Astrocyte (in vitro differentiated cells and primary cell): ENCODE data around the gene SUN1.
A peak's percentile ranks its signal among the peaks of the same experiment; 100 is the strongest.

Experiments used
- CTCF ChIP-seq: IDR thresholded peaks from 2 replicates; pipeline ENCODE4 v1.5.1; 2011; ENCODE audit warnings: low read depth, mild to moderate bottlenecking, inconsistent platforms, low read length, moderate library complexity; ENCODE audit not compliant: insufficient read depth
- EZH2 ChIP-seq: IDR thresholded peaks from 2 replicates; pipeline ENCODE4 v1.6.1; 2012; ENCODE audit warnings: mild to moderate bottlenecking, low read length, inconsistent platforms; ENCODE audit not compliant: insufficient read depth

- TF ChIP-seq CTCF, result peak; percentile 25
- TF ChIP-seq EZH2, result peak; percentile 17
Measured at GRCh38 chr7:908591-909357, 76.5 kb downstream of the SUN1 start.
